Keratinocyte (primary cell): ENCODE measurements around the gene GLDC. TPM values are rescaled to one million over a fixed set of nuclear protein-coding genes. Genes with fewer than 3 reads are reported as not detected.

Experiments
- DNase-seq: peaks from one replicate; pipeline ENCODE4 v3.0.0-alpha.2; 2011; ENCODE audit warnings: low read depth, missing footprints, low spot score
- FAIRE-seq: peaks from 2 replicates; lab custom pipeline; 2011; peaks lifted over from hg19 to GRCh38; lab: Jason Lieb, UNC
- H2AFZ ChIP-seq: 2 replicates; pipeline ENCODE4 v1.6.0; 2012; ENCODE audit warnings: low read length, control low read depth, inconsistent platforms; ENCODE audit not compliant: control insufficient read depth
- H3K27ac ChIP-seq: 2 replicates; pipeline ENCODE4 v1.5.1; 2011; ENCODE audit warnings: low read length; ENCODE audit not compliant: control insufficient read depth, insufficient read depth
- H3K27me3 ChIP-seq: 3 replicates; pipeline ENCODE4 v1.6.0; 2011; ENCODE audit warnings: low read length; ENCODE audit not compliant: control insufficient read depth, insufficient read depth; ENCODE audit errors: extremely low read depth
- H3K36me3 ChIP-seq, 2 experiments: 2 replicates in 1 of 2; 3 replicates in 1 of 2; pipeline ENCODE4 v1.5.1; 2011; ENCODE audit warnings: low read length in 2 of 2, mild to moderate bottlenecking in 1 of 2; ENCODE audit not compliant: control insufficient read depth in 2 of 2, insufficient read depth in 2 of 2; ENCODE audit errors: extremely low read depth in 1 of 2
- H3K4me1 ChIP-seq: 3 replicates; pipeline ENCODE4 v1.5.1; 2011; ENCODE audit warnings: low read length; ENCODE audit not compliant: control insufficient read depth, insufficient read depth; ENCODE audit errors: extremely low read depth
- H3K4me2 ChIP-seq: 3 replicates; pipeline ENCODE4 v1.6.0; 2011; ENCODE audit warnings: low read depth, low read length; ENCODE audit not compliant: control insufficient read depth, insufficient read depth; ENCODE audit errors: extremely low read depth
- H3K4me3 ChIP-seq, 3 experiments: fragments of 200-600 bp in 1 of 3; sonication (generic) in 1 of 3; 2 replicates in 2 of 3; 3 replicates in 1 of 3; pipeline ENCODE4 v1.5.1; 2011 to 2016; ENCODE audit warnings: low read length in 3 of 3, mild to moderate bottlenecking in 3 of 3, control low read depth in 2 of 3, inconsistent platforms in 1 of 3, low read depth in 1 of 3, mixed read lengths in 1 of 3, mixed run types in 1 of 3, moderate library complexity in 1 of 3; ENCODE audit not compliant: control insufficient read depth in 2 of 3, insufficient read depth in 2 of 3; ENCODE audit errors: extremely low read depth in 1 of 3
- H3K79me2 ChIP-seq: 2 replicates; pipeline ENCODE4 v1.6.0; 2012; ENCODE audit warnings: low read length; ENCODE audit not compliant: control insufficient read depth, insufficient read depth
- H3K9ac ChIP-seq: 3 replicates; pipeline ENCODE4 v1.6.0; 2011; ENCODE audit warnings: low read length; ENCODE audit not compliant: control insufficient read depth, insufficient read depth; ENCODE audit errors: extremely low read depth
- H3K9me1 ChIP-seq: 3 replicates; pipeline ENCODE4 v1.6.0; 2011; ENCODE audit warnings: low read length; ENCODE audit not compliant: control insufficient read depth, insufficient read depth; ENCODE audit errors: extremely low read depth
- H3K9me3 ChIP-seq: 2 replicates; pipeline ENCODE4 v1.5.1; 2012; ENCODE audit warnings: low read depth, low read length; ENCODE audit not compliant: control insufficient read depth
- H4K20me1 ChIP-seq: 3 replicates; pipeline ENCODE4 v1.6.0; 2011; ENCODE audit warnings: low read length; ENCODE audit not compliant: control insufficient read depth, insufficient read depth; ENCODE audit errors: extremely low read depth
- EZH2 ChIP-seq: IDR thresholded peaks from one replicate; pipeline ENCODE4 v1.6.1; 2012; ENCODE audit warnings: inconsistent platforms, mild to moderate bottlenecking, low read length, moderate library complexity
- dilution Hi-C: fragments of 300-500 bp; cut with MboI; formaldehyde crosslinking; loops from one replicate; pipeline ENCODE4 v1.7.0; 2020; ENCODE audit warnings: low sequenced_read_pairs; ENCODE audit not compliant: extremely low pct_ligation_motif_present
- polyA plus RNA-seq, 5 experiments: library from polyadenylated mRNA; depleted of rRNA in 3 of 5; stranded (reverse) in 3 of 5; stranded (forward) in 1 of 5; unstranded in 1 of 5; fragments of >200 nt; gene quantifications; 1 replicate in 1 of 5; 2 replicates in 3 of 5; 3 replicates in 1 of 5; pipeline versions ENCODE4 v1.2.1 to v1.2.3, GENCODE V29; 2011 to 2012; ENCODE audit warnings: missing spikeins in 2 of 5, low read depth in 1 of 5, low replicate concordance in 1 of 5
- TF ChIP-seq, protein P1 (sequence below), 3 experiments: IDR thresholded peaks in 1 of 3; conservative IDR thresholded peaks in 1 of 3; optimal IDR thresholded peaks in 1 of 3; 2 replicates in 2 of 3; 3 replicates in 1 of 3; pipeline versions ENCODE3 to v1.5.1; 2011; ENCODE audit warnings: low read length in 3 of 3, mild to moderate bottlenecking in 3 of 3, moderate library complexity in 2 of 3, control low read depth in 1 of 3, inconsistent platforms in 1 of 3; ENCODE audit not compliant: insufficient read depth in 2 of 3; ENCODE audit errors: extremely low read depth in 1 of 3

The GLDC gene
- polyA plus RNA-seq, 1 donor (not counting 4 experiments of a cell fraction or from before 2014, with no cell fraction given), result 0.69 TPM

DNA sequence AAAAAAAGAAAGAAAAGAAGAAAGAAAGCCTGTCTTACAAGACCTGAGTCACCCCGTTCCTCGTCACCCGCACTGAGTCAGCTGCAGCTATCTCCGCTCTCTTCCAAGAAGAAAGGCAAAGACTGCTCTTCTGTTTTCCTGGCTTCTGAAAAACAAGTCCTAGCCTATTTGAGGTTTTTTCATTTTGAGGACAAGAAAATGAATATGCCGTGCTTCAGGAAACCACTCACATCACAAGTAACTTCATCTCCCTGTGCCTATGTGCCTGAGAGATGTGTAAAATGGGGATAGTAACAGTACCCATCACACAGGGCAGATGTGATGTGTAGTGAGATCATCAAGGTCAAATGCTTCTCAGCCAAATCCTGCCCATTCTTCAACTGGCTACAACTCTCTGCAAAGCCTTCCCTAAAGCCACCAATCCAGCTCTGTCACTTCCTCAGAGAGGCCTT lies 78.4 kb downstream of the GLDC start:
- DNase-seq, result peak; percentile 95

DNA sequence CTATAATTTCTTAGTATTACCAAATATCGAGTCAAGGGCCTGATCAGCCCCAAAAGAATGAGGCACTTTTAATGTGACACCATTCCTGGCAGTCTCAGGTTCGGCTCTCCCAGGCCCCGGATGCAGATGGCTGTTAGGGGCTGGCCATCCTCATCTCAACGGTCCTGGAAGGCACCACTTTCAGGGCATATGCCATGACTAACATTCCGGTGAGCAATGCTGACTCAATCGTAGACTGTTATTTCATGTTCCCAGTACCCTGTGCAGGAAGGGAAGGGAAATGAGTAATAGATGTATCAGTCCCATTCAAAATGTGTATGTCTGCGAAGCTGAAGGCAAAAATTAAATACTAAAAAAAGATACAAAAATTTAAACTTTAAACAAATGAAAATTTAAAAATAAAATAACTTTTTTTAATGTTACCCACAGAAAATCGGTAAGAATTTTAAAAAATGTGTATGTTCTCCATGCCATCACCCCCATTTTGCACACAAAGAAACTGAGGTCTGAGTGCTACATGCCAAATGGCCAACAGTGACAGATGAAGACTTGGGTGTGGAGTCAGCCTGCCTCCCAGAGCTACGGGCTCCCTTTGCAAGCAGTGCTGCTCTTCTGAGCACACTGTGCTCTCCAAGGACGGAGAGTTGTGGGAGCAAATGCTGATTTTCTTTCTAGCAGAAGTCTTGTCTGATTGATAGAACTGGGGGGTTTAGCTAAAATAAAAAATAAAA lies 79.0 kb downstream of the GLDC start:
- Histone ChIP-seq H3K9ac (peak overlapping the region; percentile 91), H3K9me3 (no peaks in the 10 kb centered on the region), H3K9me1 (no peaks in the 10 kb centered on the region), H4K20me1 (no peaks in the 10 kb centered on the region), H3K4me1 (peaks cover 30% of the 10 kb centered on the region), H3K4me2 (peak overlapping the region; percentile 91), H3K79me2 (no peaks in the 10 kb centered on the region), H3K4me3 (peak overlapping the region in 2 of 3 experiments; percentile 59 to 71), H2AFZ (peak overlapping the region; percentile 64), H3K27me3 (no peaks in the 10 kb centered on the region), H3K36me3 (no peaks in the 10 kb centered on the region), H3K27ac (peak overlapping the region; percentile 100)
- DNase-seq (peak; percentile 95), FAIRE-seq (peak; percentile 96)
- no peak for TF ChIP-seq EZH2
- TF ChIP-seq, protein P1, sequence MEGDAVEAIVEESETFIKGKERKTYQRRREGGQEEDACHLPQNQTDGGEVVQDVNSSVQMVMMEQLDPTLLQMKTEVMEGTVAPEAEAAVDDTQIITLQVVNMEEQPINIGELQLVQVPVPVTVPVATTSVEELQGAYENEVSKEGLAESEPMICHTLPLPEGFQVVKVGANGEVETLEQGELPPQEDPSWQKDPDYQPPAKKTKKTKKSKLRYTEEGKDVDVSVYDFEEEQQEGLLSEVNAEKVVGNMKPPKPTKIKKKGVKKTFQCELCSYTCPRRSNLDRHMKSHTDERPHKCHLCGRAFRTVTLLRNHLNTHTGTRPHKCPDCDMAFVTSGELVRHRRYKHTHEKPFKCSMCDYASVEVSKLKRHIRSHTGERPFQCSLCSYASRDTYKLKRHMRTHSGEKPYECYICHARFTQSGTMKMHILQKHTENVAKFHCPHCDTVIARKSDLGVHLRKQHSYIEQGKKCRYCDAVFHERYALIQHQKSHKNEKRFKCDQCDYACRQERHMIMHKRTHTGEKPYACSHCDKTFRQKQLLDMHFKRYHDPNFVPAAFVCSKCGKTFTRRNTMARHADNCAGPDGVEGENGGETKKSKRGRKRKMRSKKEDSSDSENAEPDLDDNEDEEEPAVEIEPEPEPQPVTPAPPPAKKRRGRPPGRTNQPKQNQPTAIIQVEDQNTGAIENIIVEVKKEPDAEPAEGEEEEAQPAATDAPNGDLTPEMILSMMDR (optimal IDR thresholded peaks at IDR 0.05 in 1 of 3, IDR thresholded peaks at IDR 0.05 in 1 of 3, conservative IDR thresholded peaks at IDR 0.05 in 1 of 3; ENCODE audit: extremely low read depth in 1 of 3, insufficient read depth in 2 of 3, low read length in 3 of 3), result no peak
- dilution Hi-C loops, result no loop called here

More for the DNA sequence above, 78.4 kb downstream of the GLDC start:
- Histone ChIP-seq H3K36me3 (no peaks in the 10 kb centered on the region), H3K27me3 (no peaks in the 10 kb centered on the region), H3K79me2 (no peaks in the 10 kb centered on the region), H3K4me1 (peaks cover 30% of the 10 kb centered on the region), H3K27ac (peak overlapping the region; percentile 100), H3K9me3 (no peaks in the 10 kb centered on the region), H3K4me2 (peak overlapping the region; percentile 91), H4K20me1 (no peaks in the 10 kb centered on the region), H3K4me3 (peak overlapping the region in 2 of 3 experiments; percentile 59 to 71), H3K9me1 (no peaks in the 10 kb centered on the region), H3K9ac (peak overlapping the region; percentile 91), H2AFZ (no peak overlapping the region)
- dilution Hi-C loops, result no loop called here
- TF ChIP-seq EZH2, result no peak
- TF ChIP-seq, protein P1 (optimal IDR thresholded peaks at IDR 0.05 in 1 of 3, IDR thresholded peaks at IDR 0.05 in 1 of 3, conservative IDR thresholded peaks at IDR 0.05 in 1 of 3; ENCODE audit: extremely low read depth in 1 of 3, insufficient read depth in 2 of 3, low read length in 3 of 3), result no peak
- FAIRE-seq, result peak; percentile 96
